Endothelial cell of umbilical vein (primary cell): ENCODE data around the gene RDX. TPM values are rescaled to one million over a fixed set of nuclear protein-coding genes. Genes with fewer than 3 reads are reported as not detected.

Experiments used
- BruUV-seq: library from RNA; stranded (reverse); fragments of 400-500 nt; replicated peaks from 2 replicates; lab custom pipeline; 2021; lab: Mats Ljungman, UMichigan
- CTCF ChIA-PET: fragments of 300-600, 350-600 bp; sonication (Branson Sonifier 250); formaldehyde crosslinking; loops from one replicate; lab custom pipeline; 2021; ENCODE audit warnings: antibody characterized with exemption, inconsistent platforms; lab: Charles Lee
- POLR2A ChIA-PET: fragments of 300-600, 350-600 bp; sonication (Branson Sonifier 250); formaldehyde crosslinking; loops from one replicate; lab custom pipeline; 2021; ENCODE audit warnings: antibody characterized with exemption, inconsistent platforms; lab: Charles Lee
- DNase-seq: peaks from one replicate; pipeline ENCODE4 v3.0.0-alpha.2; 2011; ENCODE audit warnings: low read depth, low spot score
- FAIRE-seq: peaks from 2 replicates; lab custom pipeline; 2011; peaks lifted over from hg19 to GRCh38; lab: Jason Lieb, UNC
- H2AFZ ChIP-seq: 2 replicates; pipeline ENCODE4 v1.6.0; 2012; ENCODE audit warnings: low read depth, low read length, control low read depth, inconsistent platforms
- H3K27ac ChIP-seq: 2 replicates; pipeline ENCODE4 v1.5.1; 2011; ENCODE audit warnings: low read depth, mild to moderate bottlenecking, control low read depth, low read length, moderate library complexity; ENCODE audit not compliant: insufficient read depth
- H3K27me3 ChIP-seq, 2 experiments: 2 replicates each; pipeline versions ENCODE4 v1.6.0 to v1.6.1; 2011; ENCODE audit warnings: low read length in 2 of 2, mixed read lengths in 1 of 2; ENCODE audit not compliant: control insufficient read depth in 2 of 2, insufficient read depth in 2 of 2
- H3K36me3 ChIP-seq, 2 experiments: 2 replicates in 1 of 2; 3 replicates in 1 of 2; pipeline ENCODE4 v1.5.1; 2011; ENCODE audit warnings: low read length in 2 of 2, mild to moderate bottlenecking in 1 of 2, moderate library complexity in 1 of 2; ENCODE audit not compliant: control insufficient read depth in 2 of 2, insufficient read depth in 2 of 2; ENCODE audit errors: extremely low read depth in 1 of 2
- H3K4me1 ChIP-seq: 3 replicates; pipeline ENCODE4 v1.5.1; 2011; ENCODE audit warnings: mild to moderate bottlenecking, low read length; ENCODE audit not compliant: control insufficient read depth, insufficient read depth; ENCODE audit errors: extremely low read depth
- H3K4me2 ChIP-seq: 2 replicates; pipeline ENCODE4 v1.6.1; 2011; ENCODE audit warnings: low read length, control low read depth, mixed read lengths; ENCODE audit not compliant: insufficient read depth
- H3K4me3 ChIP-seq, 3 experiments: fragments of 200-600 bp in 1 of 3; sonication (generic), shearing (Covaris generic) in 1 of 3; replicated peaks in 1 of 3; 2 replicates each; pipeline ENCODE4 v1.5.1; 2011 to 2016; ENCODE audit warnings: control low read depth in 3 of 3, low read length in 3 of 3, mild to moderate bottlenecking in 2 of 3, inconsistent platforms in 1 of 3, low read depth in 1 of 3, moderate library complexity in 1 of 3; ENCODE audit not compliant: insufficient read depth in 1 of 3
- H3K79me2 ChIP-seq: 2 replicates; pipeline ENCODE4 v1.6.0; 2012; ENCODE audit warnings: low read length, inconsistent platforms; ENCODE audit not compliant: control insufficient read depth, insufficient read depth
- H3K9ac ChIP-seq: replicated peaks from 2 replicates; pipeline ENCODE3; 2011; ENCODE audit warnings: low read length, control low read depth; ENCODE audit not compliant: insufficient read depth; ENCODE audit errors: extremely low read depth
- H3K9me1 ChIP-seq: replicated peaks from 3 replicates; pipeline ENCODE4 v1.6.0; 2011; ENCODE audit warnings: mild to moderate bottlenecking, low read length; ENCODE audit not compliant: control insufficient read depth, insufficient read depth; ENCODE audit errors: extremely low read depth
- H3K9me3 ChIP-seq: replicated peaks from 2 replicates; pipeline ENCODE4 v1.5.1; 2012; ENCODE audit warnings: low read length, inconsistent platforms; ENCODE audit not compliant: control insufficient read depth, insufficient read depth
- H4K20me1 ChIP-seq: replicated peaks from 2 replicates; pipeline ENCODE3; 2011; ENCODE audit warnings: mild to moderate bottlenecking, low read length; ENCODE audit not compliant: control insufficient read depth, insufficient read depth; ENCODE audit errors: extremely low read depth
- EZH2 ChIP-seq: IDR thresholded peaks from 2 replicates; pipeline ENCODE4 v1.6.1; 2012; ENCODE audit warnings: borderline replicate concordance, low read depth, mild to moderate bottlenecking, moderate library complexity, low read length, inconsistent platforms; ENCODE audit not compliant: severe bottlenecking
- FOS ChIP-seq: IDR thresholded peaks from 2 replicates; pipeline ENCODE4 v1.6.1; 2011; ENCODE audit warnings: mild to moderate bottlenecking, low read length, moderate library complexity, borderline replicate concordance; ENCODE audit not compliant: insufficient read depth
- GATA2 ChIP-seq: IDR thresholded peaks from 2 replicates; pipeline ENCODE4 v1.7.0; 2011; ENCODE audit warnings: low read depth, mild to moderate bottlenecking, moderate library complexity, mixed read lengths, low read length; ENCODE audit not compliant: insufficient read length, insufficient read depth
- JUN ChIP-seq: IDR thresholded peaks from 2 replicates; pipeline ENCODE4 v1.6.1; 2011; ENCODE audit warnings: borderline replicate concordance, low read depth; ENCODE audit not compliant: insufficient read length, insufficient read depth
- MAX ChIP-seq: IDR thresholded peaks from 2 replicates; pipeline ENCODE4 v1.6.1; 2011; ENCODE audit not compliant: insufficient read depth, insufficient read length
- MYC ChIP-seq: IDR thresholded peaks from one replicate; pipeline ENCODE4 v1.6.1; 2011; ENCODE audit warnings: mild to moderate bottlenecking, low read depth, low read length
- POLR2A ChIP-seq: IDR thresholded peaks from 2 replicates; pipeline ENCODE4 v1.6.1; 2012; ENCODE audit warnings: low read depth, mild to moderate bottlenecking, control low read depth, low read length
- POLR2AphosphoS5 ChIP-seq: IDR thresholded peaks from 2 replicates; pipeline ENCODE4 v1.6.1; 2012; ENCODE audit warnings: low read depth, mild to moderate bottlenecking, control low read depth, low read length, moderate library complexity; ENCODE audit not compliant: insufficient read depth
- dilution Hi-C: fragments of 300-500 bp; cut with MboI; formaldehyde crosslinking; loops from one replicate; pipeline ENCODE4 v1.15.0; 2019; ENCODE audit warnings: low sequenced_read_pairs; ENCODE audit not compliant: extremely low pct_ligation_motif_present
- intact Hi-C: fragments of 100-400 bp; cut with micrococcal nuclease; formaldehyde crosslinking; loops from one replicate; pipeline ENCODE4 v1.10.0; 2022
- polyA plus RNA-seq, 4 experiments: library from polyadenylated mRNA; depleted of rRNA in 3 of 4; stranded (reverse) in 3 of 4; unstranded in 1 of 4; fragments of >200 nt; gene quantifications; 2 replicates each; pipeline versions ENCODE4 v1.2.1 to v1.2.3, GENCODE V29; 2011 to 2012; ENCODE audit warnings: missing spikeins in 1 of 4
- total RNA-seq: library from RNA; stranded (reverse); gene quantifications from 2 replicates; pipeline ENCODE4 v1.2.3, GENCODE V29; 2021
- TF ChIP-seq, protein P1 (sequence below), 2 donors: IDR thresholded peaks; 1 replicate in 1 of 2; 2 replicates in 1 of 2; pipeline ENCODE4 v1.5.1; 2011; ENCODE audit warnings: low read length in 2 of 2, mild to moderate bottlenecking in 2 of 2, moderate library complexity in 2 of 2, control low read depth in 1 of 2, inconsistent platforms in 1 of 2, low read depth in 1 of 2; ENCODE audit not compliant: insufficient read depth in 1 of 2; ENCODE audit errors: extremely low read depth in 1 of 2

RDX gene
- total and polyA plus RNA-seq, 2 donors (not counting 3 experiments of a cell fraction or from before 2014, with no cell fraction given) = 47.9 to 280 TPM

GRCh38 chr11:110249766-110250165 lies 46.6 kb downstream of the RDX start:
- no peak for FAIRE-seq
- POLR2A ChIA-PET = no interaction called here
- no TSS peak for BruUV-seq
- DNase-seq = no peak
- Histone ChIP-seq H3K79me2 (peaks cover 9% of the 10 kb centered on the region), H3K27ac (no peak overlapping the region), H2AFZ (no peak overlapping the region), H3K4me3 (no peak overlapping the region), H3K4me2 (no peak overlapping the region), H3K27me3 (no peaks in the 10 kb centered on the region), H3K9me1 (no peaks in the 10 kb centered on the region), H3K9me3 (no peaks in the 10 kb centered on the region), H3K4me1 (peaks cover 14% of the 10 kb centered on the region), H3K9ac (no peak overlapping the region), H4K20me1 (no peaks in the 10 kb centered on the region), H3K36me3 (peaks cover 8 to 25% of the 10 kb centered on the region in 2 experiments)
- dilution Hi-C loops = no loop called here
- CTCF ChIA-PET = interaction anchor here (1.3 to 1.9 kb wide), 2 partner anchors 12 to 118 kb away, joined by 4 to 8 read pairs; no protein-coding TSS in a partner anchor
- no peak for TF ChIP-seq GATA2
- TF ChIP-seq POLR2A = no peak
- no peak for TF ChIP-seq POLR2AphosphoS5
- TF ChIP-seq MYC = no peak
- no peak for TF ChIP-seq MAX
- no peak for TF ChIP-seq EZH2
- TF ChIP-seq FOS = no peak
- TF ChIP-seq, protein P1, sequence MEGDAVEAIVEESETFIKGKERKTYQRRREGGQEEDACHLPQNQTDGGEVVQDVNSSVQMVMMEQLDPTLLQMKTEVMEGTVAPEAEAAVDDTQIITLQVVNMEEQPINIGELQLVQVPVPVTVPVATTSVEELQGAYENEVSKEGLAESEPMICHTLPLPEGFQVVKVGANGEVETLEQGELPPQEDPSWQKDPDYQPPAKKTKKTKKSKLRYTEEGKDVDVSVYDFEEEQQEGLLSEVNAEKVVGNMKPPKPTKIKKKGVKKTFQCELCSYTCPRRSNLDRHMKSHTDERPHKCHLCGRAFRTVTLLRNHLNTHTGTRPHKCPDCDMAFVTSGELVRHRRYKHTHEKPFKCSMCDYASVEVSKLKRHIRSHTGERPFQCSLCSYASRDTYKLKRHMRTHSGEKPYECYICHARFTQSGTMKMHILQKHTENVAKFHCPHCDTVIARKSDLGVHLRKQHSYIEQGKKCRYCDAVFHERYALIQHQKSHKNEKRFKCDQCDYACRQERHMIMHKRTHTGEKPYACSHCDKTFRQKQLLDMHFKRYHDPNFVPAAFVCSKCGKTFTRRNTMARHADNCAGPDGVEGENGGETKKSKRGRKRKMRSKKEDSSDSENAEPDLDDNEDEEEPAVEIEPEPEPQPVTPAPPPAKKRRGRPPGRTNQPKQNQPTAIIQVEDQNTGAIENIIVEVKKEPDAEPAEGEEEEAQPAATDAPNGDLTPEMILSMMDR (IDR thresholded peaks at IDR 0.05; ENCODE audit: extremely low read depth in 1 of 2, insufficient read depth in 1 of 2, low read depth in 1 of 2, low read length in 2 of 2) = no peak
- TF ChIP-seq JUN = no peak
- intact Hi-C loops = no loop called here
